Suprapubic skin (tissue), 4 donors: Measurements from ENCODE around the gene WDR73.

Experiments used
- CTCF ChIP-seq, 2 donors: fragments of 200-600 bp in 1 of 2; fragments of 450-650 bp in 1 of 2; sonication (generic) in 1 of 2; IDR thresholded peaks; one replicate each; pipeline ENCODE4 v1.5.1; 2016 to 2019; ENCODE audit warnings: antibody characterized with exemption in 2 of 2, mild to moderate bottlenecking in 1 of 2, moderate library complexity in 1 of 2
- EP300 ChIP-seq: sonication (generic); formaldehyde crosslinking; IDR thresholded peaks from one replicate; pipeline ENCODE4 v1.6.1; 2017; ENCODE audit warnings: antibody characterized with exemption
- POLR2A ChIP-seq, 2 donors: fragments of 450-650 bp; IDR thresholded peaks; one replicate each; pipeline ENCODE4 v1.6.1; 2017; ENCODE audit warnings: antibody characterized with exemption in 2 of 2, mild to moderate bottlenecking in 2 of 2, moderate library complexity in 2 of 2
- POLR2AphosphoS5 ChIP-seq, 3 donors: sonication (generic); formaldehyde crosslinking; IDR thresholded peaks; one replicate each; pipeline ENCODE4 v1.6.1; 2017; ENCODE audit warnings: antibody characterized with exemption in 3 of 3

GRCh38 chr15:84657748-84658079 lies 3.6 kb upstream of the WDR73 start:
- no peak for TF ChIP-seq EP300
- TF ChIP-seq CTCF (IDR thresholded peaks at IDR 0.05): no peak
- no peak for TF ChIP-seq POLR2A (IDR thresholded peaks at IDR 0.05)
- no peak for TF ChIP-seq POLR2AphosphoS5 (IDR thresholded peaks at IDR 0.05)
